GM12878 (cell line): ENCODE data around the gene ACTA2. TPM values are rescaled to one million over a fixed set of nuclear protein-coding genes. Genes with fewer than 3 reads are reported as not detected.

Experiments used
- ASH2L ChIP-seq: fragments of 300-600, 200-600 bp; sonication (generic); IDR thresholded peaks from 2 replicates; pipeline ENCODE4 v1.6.1; 2017; ENCODE audit warnings: low read depth, mild to moderate bottlenecking, borderline replicate concordance
- CREB1 ChIP-seq: IDR thresholded peaks from 2 replicates; pipeline ENCODE4 v1.6.1; 2012; ENCODE audit warnings: low read depth, mild to moderate bottlenecking, inconsistent platforms
- EGR1 ChIP-seq, 2 experiments: IDR thresholded peaks; 1 replicate in 1 of 2; 2 replicates in 1 of 2; pipeline ENCODE4 v1.6.1; 2011 to 2012; ENCODE audit warnings: low read depth in 2 of 2, low read length in 2 of 2, borderline replicate concordance in 1 of 2, mild to moderate bottlenecking in 1 of 2, moderate library complexity in 1 of 2
- HDAC6 ChIP-seq: fragments of 200-600 bp; sonication (generic); IDR thresholded peaks from one replicate; pipeline ENCODE4 v1.8.0; 2017; ENCODE audit warnings: antibody characterized with exemption; ENCODE audit not compliant: unreplicated experiment
- IKZF2 ChIP-seq, 2 experiments: fragments of 450-650 bp; IDR thresholded peaks; 2 replicates each; pipeline ENCODE4 v1.6.1; 2017; ENCODE audit warnings: mild to moderate bottlenecking in 2 of 2, moderate library complexity in 2 of 2
- KDM1A ChIP-seq: fragments of 200-600 bp; sonication (generic); IDR thresholded peaks from 2 replicates; pipeline ENCODE4 v1.6.1; 2016; ENCODE audit warnings: borderline replicate concordance
- KLF5 ChIP-seq: fragments of 450-650 bp; IDR thresholded peaks from 2 replicates; pipeline ENCODE4 v1.6.1; 2014; ENCODE audit warnings: mild to moderate bottlenecking; ENCODE audit not compliant: partially characterized antibody
- POU2F2 ChIP-seq: IDR thresholded peaks from 3 replicates; pipeline ENCODE4 v1.6.1; 2011; ENCODE audit warnings: low read depth, mild to moderate bottlenecking, low read length, borderline replicate concordance
- RELA ChIP-seq: fragments of 450-650 bp; IDR thresholded peaks from 2 replicates; pipeline ENCODE4 v1.8.0; 2014; ENCODE audit warnings: borderline replicate concordance; ENCODE audit not compliant: partially characterized antibody
- RUNX3 ChIP-seq: IDR thresholded peaks from 2 replicates; pipeline ENCODE4 v1.6.1; 2012; ENCODE audit warnings: low read length, inconsistent platforms
- SPI1 ChIP-seq: IDR thresholded peaks from 2 replicates; pipeline ENCODE4 v1.6.1; 2011; ENCODE audit warnings: low read depth, mild to moderate bottlenecking, low read length, moderate library complexity, borderline replicate concordance; ENCODE audit not compliant: insufficient read depth
- TARDBP ChIP-seq: IDR thresholded peaks from 2 replicates; pipeline ENCODE4 v1.6.1; 2016; ENCODE audit warnings: borderline replicate concordance
- WRNIP1 ChIP-seq: IDR thresholded peaks from 2 replicates; pipeline ENCODE4 v1.6.1; 2011; ENCODE audit warnings: low read depth, low read length, improper control_type of control experiment, borderline replicate concordance
- YBX1 ChIP-seq: fragments of 450-650 bp; IDR thresholded peaks from 2 replicates; pipeline ENCODE4 v1.6.1; 2016; ENCODE audit warnings: antibody characterized with exemption
- ZBTB33 ChIP-seq: fragments of 450-650 bp; IDR thresholded peaks from 2 replicates; pipeline ENCODE4 v1.6.1; 2017; ENCODE audit warnings: mild to moderate bottlenecking
- ZZZ3 ChIP-seq: IDR thresholded peaks from 2 replicates; pipeline ENCODE4 v1.6.1; 2011; ENCODE audit warnings: low read depth; ENCODE audit not compliant: control insufficient read depth, insufficient read length
- polyA plus RNA-seq, 11 experiments: library from polyadenylated mRNA; depleted of rRNA in 4 of 11; unstranded in 6 of 11; stranded (reverse) in 5 of 11; fragments of >200 nt; fragmentation: Nextera tagmentation in 4 of 11; fragmentation: Illumina TruSeq in 1 of 11; extraction: Ambion mirVana in 4 of 11; extraction: Trizol in 1 of 11; gene quantifications; 1 replicate in 1 of 11; 2 replicates in 10 of 11; pipeline versions ENCODE4 v1.2.1 to v1.2.3, GENCODE V29; 2011 to 2016; ENCODE audit warnings: inconsistent platforms in 2 of 11, missing spikeins in 2 of 11, low read depth in 1 of 11
- total RNA-seq, 4 experiments: library from RNA; depleted of rRNA in 3 of 4; stranded (reverse); fragments of >200 nt in 3 of 4; fragmentation: Illumina TruSeq in 1 of 4; extraction: Trizol in 1 of 4; gene quantifications; 2 replicates each; pipeline versions ENCODE4 v1.2.1 to v1.2.3, GENCODE V29; 2013 to 2021
- TF ChIP-seq, protein P1 (sequence below): fragments of 450-650 bp; formaldehyde crosslinking; IDR thresholded peaks from 2 replicates; pipeline ENCODE4 v1.4.0; 2022; ENCODE audit warnings: mild to moderate bottlenecking, moderate library complexity
- TF ChIP-seq, protein P2 (sequence below): IDR thresholded peaks from 2 replicates; pipeline ENCODE4 v1.6.1; 2011; ENCODE audit warnings: borderline replicate concordance, low read depth, mild to moderate bottlenecking, moderate library complexity, mixed read lengths, low read length; ENCODE audit not compliant: insufficient read depth; ENCODE audit errors: extremely low read length
- TF ChIP-seq, protein P3 (sequence below): fragments of 450-650 bp; IDR thresholded peaks from 2 replicates; pipeline ENCODE4 v1.6.1; 2017; ENCODE audit warnings: low read depth, mild to moderate bottlenecking, moderate library complexity
- TF ChIP-seq, protein P4 (sequence below): fragments of 450-650 bp; IDR thresholded peaks from 2 replicates; pipeline ENCODE4 v1.6.1; 2017; ENCODE audit warnings: mild to moderate bottlenecking, low read depth, inconsistent platforms; ENCODE audit not compliant: poor library complexity, severe bottlenecking

The ACTA2 gene
- total and polyA plus RNA-seq, 10 of the 15 experiments (the other 5 are each of a cell fraction or from before 2014, with no cell fraction given): 7.4 to 78.2 (median 32.4) TPM

DNA sequence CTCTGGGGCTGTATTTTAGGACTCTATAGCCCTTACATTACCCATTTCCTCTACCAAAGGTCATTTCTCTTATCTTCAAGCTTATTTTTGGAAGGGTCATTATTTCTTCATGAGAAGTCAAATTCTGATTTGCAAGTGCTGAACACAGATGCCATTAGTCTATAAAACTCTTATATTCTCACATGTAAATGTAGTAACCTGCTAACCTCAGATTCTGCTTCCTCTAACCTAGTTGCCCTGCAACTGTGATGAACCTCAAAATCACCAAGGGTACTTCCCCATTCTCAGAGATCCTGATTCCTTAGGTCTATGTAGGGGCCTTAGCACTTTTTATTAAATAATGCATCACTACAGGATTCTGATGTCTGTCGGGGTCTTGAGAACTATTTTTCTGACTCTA is 44.4 kb upstream of the ACTA2 start (continued):
- TF ChIP-seq, protein P1, sequence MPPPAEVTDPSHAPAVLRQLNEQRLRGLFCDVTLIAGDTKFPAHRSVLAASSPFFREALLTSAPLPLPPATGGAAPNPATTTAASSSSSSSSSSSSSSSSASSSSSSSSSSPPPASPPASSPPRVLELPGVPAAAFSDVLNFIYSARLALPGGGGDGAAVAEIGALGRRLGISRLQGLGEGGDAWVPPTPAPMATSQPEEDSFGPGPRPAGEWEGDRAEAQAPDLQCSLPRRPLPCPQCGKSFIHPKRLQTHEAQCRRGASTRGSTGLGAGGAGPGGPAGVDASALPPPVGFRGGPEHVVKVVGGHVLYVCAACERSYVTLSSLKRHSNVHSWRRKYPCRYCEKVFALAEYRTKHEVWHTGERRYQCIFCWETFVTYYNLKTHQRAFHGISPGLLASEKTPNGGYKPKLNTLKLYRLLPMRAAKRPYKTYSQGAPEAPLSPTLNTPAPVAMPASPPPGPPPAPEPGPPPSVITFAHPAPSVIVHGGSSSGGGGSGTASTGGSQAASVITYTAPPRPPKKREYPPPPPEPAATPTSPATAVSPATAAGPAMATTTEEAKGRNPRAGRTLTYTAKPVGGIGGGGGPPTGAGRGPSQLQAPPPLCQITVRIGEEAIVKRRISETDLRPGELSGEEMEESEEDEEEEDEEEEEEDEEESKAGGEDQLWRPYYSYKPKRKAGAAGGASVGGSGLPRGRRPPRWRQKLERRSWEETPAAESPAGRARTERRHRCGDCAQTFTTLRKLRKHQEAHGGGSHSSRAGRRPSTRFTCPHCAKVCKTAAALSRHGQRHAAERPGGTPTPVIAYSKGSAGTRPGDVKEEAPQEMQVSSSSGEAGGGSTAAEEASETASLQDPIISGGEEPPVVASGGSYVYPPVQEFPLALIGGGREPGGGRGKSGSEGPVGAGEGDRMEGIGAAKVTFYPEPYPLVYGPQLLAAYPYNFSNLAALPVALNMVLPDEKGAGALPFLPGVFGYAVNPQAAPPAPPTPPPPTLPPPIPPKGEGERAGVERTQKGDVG (CRISPR knock-in tag): no peak
- TF ChIP-seq ZZZ3: no peak
- TF ChIP-seq HDAC6: no peak
- TF ChIP-seq, protein P2, sequence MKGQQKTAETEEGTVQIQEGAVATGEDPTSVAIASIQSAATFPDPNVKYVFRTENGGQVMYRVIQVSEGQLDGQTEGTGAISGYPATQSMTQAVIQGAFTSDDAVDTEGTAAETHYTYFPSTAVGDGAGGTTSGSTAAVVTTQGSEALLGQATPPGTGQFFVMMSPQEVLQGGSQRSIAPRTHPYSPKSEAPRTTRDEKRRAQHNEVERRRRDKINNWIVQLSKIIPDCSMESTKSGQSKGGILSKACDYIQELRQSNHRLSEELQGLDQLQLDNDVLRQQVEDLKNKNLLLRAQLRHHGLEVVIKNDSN: no peak
- no peak for TF ChIP-seq TARDBP
- TF ChIP-seq SPI1: peak; percentile 31; the same call in 1 of the 2 replicates
- TF ChIP-seq EGR1 (IDR thresholded peaks at IDR 0.05; ENCODE audit: borderline replicate concordance in 1 of 2, low read depth in 2 of 2, low read length in 2 of 2): no peak
- TF ChIP-seq ZBTB33: no peak
- TF ChIP-seq CREB1: no peak
- no peak for TF ChIP-seq ASH2L
- TF ChIP-seq, protein P3, sequence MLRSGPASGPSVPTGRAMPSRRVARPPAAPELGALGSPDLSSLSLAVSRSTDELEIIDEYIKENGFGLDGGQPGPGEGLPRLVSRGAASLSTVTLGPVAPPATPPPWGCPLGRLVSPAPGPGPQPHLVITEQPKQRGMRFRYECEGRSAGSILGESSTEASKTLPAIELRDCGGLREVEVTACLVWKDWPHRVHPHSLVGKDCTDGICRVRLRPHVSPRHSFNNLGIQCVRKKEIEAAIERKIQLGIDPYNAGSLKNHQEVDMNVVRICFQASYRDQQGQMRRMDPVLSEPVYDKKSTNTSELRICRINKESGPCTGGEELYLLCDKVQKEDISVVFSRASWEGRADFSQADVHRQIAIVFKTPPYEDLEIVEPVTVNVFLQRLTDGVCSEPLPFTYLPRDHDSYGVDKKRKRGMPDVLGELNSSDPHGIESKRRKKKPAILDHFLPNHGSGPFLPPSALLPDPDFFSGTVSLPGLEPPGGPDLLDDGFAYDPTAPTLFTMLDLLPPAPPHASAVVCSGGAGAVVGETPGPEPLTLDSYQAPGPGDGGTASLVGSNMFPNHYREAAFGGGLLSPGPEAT: no peak
- no peak for TF ChIP-seq IKZF2 (IDR thresholded peaks at IDR 0.05)
- TF ChIP-seq KDM1A: no peak
- TF ChIP-seq YBX1: no peak
- TF ChIP-seq, protein P4, sequence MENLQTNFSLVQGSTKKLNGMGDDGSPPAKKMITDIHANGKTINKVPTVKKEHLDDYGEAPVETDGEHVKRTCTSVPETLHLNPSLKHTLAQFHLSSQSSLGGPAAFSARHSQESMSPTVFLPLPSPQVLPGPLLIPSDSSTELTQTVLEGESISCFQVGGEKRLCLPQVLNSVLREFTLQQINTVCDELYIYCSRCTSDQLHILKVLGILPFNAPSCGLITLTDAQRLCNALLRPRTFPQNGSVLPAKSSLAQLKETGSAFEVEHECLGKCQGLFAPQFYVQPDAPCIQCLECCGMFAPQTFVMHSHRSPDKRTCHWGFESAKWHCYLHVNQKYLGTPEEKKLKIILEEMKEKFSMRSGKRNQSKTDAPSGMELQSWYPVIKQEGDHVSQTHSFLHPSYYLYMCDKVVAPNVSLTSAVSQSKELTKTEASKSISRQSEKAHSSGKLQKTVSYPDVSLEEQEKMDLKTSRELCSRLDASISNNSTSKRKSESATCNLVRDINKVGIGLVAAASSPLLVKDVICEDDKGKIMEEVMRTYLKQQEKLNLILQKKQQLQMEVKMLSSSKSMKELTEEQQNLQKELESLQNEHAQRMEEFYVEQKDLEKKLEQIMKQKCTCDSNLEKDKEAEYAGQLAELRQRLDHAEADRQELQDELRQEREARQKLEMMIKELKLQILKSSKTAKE: no peak
- TF ChIP-seq POU2F2: no peak
- TF ChIP-seq RUNX3: peak; percentile 68
- no peak for TF ChIP-seq KLF5
- no peak for TF ChIP-seq RELA
- TF ChIP-seq WRNIP1: no peak
